HG03060 (cell line): ENCODE data around the gene TRAP1.

ENCODE experiments used
- ATAC-seq: cut with Tn5 transposase; IDR thresholded peaks from one replicate; pipeline ENCODE4 v1.9.1; 2021; ENCODE audit warnings: low read depth, moderate number of reproducible peaks; ENCODE audit not compliant: unreplicated experiment

The TRAP1 gene

GRCh38 chr16:3717235-3718018, at the start of gene TRAP1:
Gene TRAP1, minus strand, starts transcription at chr16:3717524. Its CDS starts 16 bp downstream, at chr16:3717508.
- no peak for ATAC-seq

- no peak for ATAC-seq
Observed at GRCh38 chr16:3766177-3766576, 48.9 kb upstream of the TRAP1 start.

GRCh38 chr16:3764409-3764808, 47.1 kb upstream of the TRAP1 start:
- no peak for ATAC-seq

GRCh38 chr16:3762107-3762750, 44.9 kb upstream of the TRAP1 start:
- no peak for ATAC-seq

- no peak for ATAC-seq
Observed at GRCh38 chr16:3761375-3762106, 44.2 kb upstream of the TRAP1 start.

- ATAC-seq, result no peak
Observed at GRCh38 chr16:3760518-3760917, 43.2 kb upstream of the TRAP1 start.

GRCh38 chr16:3759736-3760135, 42.4 kb upstream of the TRAP1 start:
- ATAC-seq, result no peak

- no peak for ATAC-seq
Observed at GRCh38 chr16:3756113-3756512, 38.8 kb upstream of the TRAP1 start.

GRCh38 chr16:3755249-3755648, 37.9 kb upstream of the TRAP1 start:
- no peak for ATAC-seq

GRCh38 chr16:3754772-3755171, 37.4 kb upstream of the TRAP1 start:
- ATAC-seq, result no peak

GRCh38 chr16:3754081-3754703, 36.9 kb upstream of the TRAP1 start:
- ATAC-seq, result no peak

GRCh38 chr16:3752984-3753383, 35.7 kb upstream of the TRAP1 start:
- ATAC-seq, result no peak

GRCh38 chr16:3751878-3752277, 34.6 kb upstream of the TRAP1 start:
- no peak for ATAC-seq

GRCh38 chr16:3748307-3748706, 31.0 kb upstream of the TRAP1 start:
- ATAC-seq, result no peak

GRCh38 chr16:3745751-3746355, 28.5 kb upstream of the TRAP1 start:
- no peak for ATAC-seq

- ATAC-seq, result no peak
Observed at GRCh38 chr16:3744018-3744417, 26.7 kb upstream of the TRAP1 start.

- ATAC-seq, result no peak
Observed at GRCh38 chr16:3740934-3741333, 23.6 kb upstream of the TRAP1 start.

GRCh38 chr16:3740186-3740585, 22.9 kb upstream of the TRAP1 start:
- ATAC-seq, result no peak

GRCh38 chr16:3739636-3740035, 22.3 kb upstream of the TRAP1 start:
- no peak for ATAC-seq

- no peak for ATAC-seq
Observed at GRCh38 chr16:3738541-3738940, 21.2 kb upstream of the TRAP1 start.

- ATAC-seq, result no peak
Observed at GRCh38 chr16:3738128-3738527, 20.8 kb upstream of the TRAP1 start.
